Calu3 (cell line): ENCODE measurements around the gene TMEM225B. TPM values are rescaled to one million over a fixed set of nuclear protein-coding genes. Genes with fewer than 3 reads are reported as not detected.

Source experiments
- BruUV-seq: library from RNA; stranded (reverse); fragments of 400-500 nt; replicated peaks from 2 replicates; lab custom pipeline; 2021; lab: Mats Ljungman, UMichigan
- CTCF ChIA-PET: fragments of 300-600 bp; sonication (Branson Sonifier 250); formaldehyde crosslinking; loops from one replicate; lab custom pipeline; 2022; ENCODE audit warnings: antibody characterized with exemption; lab: Charles Lee
- DNase-seq: peaks from one replicate; pipeline ENCODE4 v3.0.0; 2022
- H3K27ac Mint-ChIP-seq: one replicate; pipeline ENCODE4 v1.8.0; 2022; ENCODE audit warnings: mixed read lengths; ENCODE audit not compliant: unreplicated experiment
- H3K27me3 Mint-ChIP-seq: one replicate; pipeline ENCODE4 v1.8.0; 2022; ENCODE audit warnings: mixed read lengths; ENCODE audit not compliant: unreplicated experiment
- H3K36me3 Mint-ChIP-seq: one replicate; pipeline ENCODE4 v1.8.0; 2022; ENCODE audit warnings: mild to moderate bottlenecking, moderate library complexity, mixed read lengths; ENCODE audit not compliant: insufficient read depth, unreplicated experiment
- H3K4me1 Mint-ChIP-seq: one replicate; pipeline ENCODE4 v1.8.0; 2022; ENCODE audit warnings: mild to moderate bottlenecking, low read depth, mixed read lengths; ENCODE audit not compliant: unreplicated experiment
- H3K4me3 Mint-ChIP-seq: one replicate; pipeline ENCODE4 v1.8.0; 2022; ENCODE audit warnings: mild to moderate bottlenecking, low read depth, moderate library complexity, mixed read lengths; ENCODE audit not compliant: unreplicated experiment
- H3K9me3 Mint-ChIP-seq: one replicate; pipeline ENCODE4 v1.8.0; 2022; ENCODE audit warnings: low read depth, mixed read lengths; ENCODE audit not compliant: unreplicated experiment
- intact Hi-C: fragments of 100-400 bp; cut with micrococcal nuclease; formaldehyde crosslinking; loops from one replicate; pipeline ENCODE4 v1.10.0; 2022; ENCODE audit not compliant: unreplicated experiment
- total RNA-seq: library from RNA; stranded (reverse); gene quantifications from 2 replicates; pipeline ENCODE4 v1.2.3, GENCODE V29; 2022
- TF ChIP-seq, protein P1 (sequence below): fragments of 200-600 bp; IDR thresholded peaks from one replicate; pipeline ENCODE4 v1.8.0; 2022; ENCODE audit warnings: antibody characterized with exemption; ENCODE audit not compliant: unreplicated experiment

Gene TMEM225B
- total RNA-seq, 1 experiment from 2014 or later = not detected

DNA sequence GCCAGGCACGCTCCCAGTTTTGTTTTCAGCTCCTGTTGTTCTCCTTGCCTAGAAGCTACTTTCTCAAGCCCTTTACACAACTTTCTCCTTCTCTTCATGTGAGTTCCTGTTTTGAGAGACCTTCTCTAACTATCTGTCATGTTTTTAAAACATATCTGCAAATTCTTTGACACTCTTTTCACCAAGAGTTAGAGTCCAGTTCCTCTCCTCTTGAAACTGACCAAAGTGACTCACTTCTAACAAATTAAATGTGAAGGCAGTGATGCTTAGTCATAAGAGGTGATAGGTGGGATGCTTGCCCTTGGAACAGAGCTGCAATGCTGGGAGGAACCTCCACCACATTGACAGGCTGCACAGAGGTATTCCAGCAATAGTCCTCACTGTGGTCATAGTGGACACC, 44.0 kb downstream of the TMEM225B start:
- Mint-ChIP-seq H3K36me3 (no peaks in the 10 kb centered on the region), H3K27ac (no peak overlapping the region), H3K9me3 (no peaks in the 10 kb centered on the region), H3K27me3 (no peaks in the 10 kb centered on the region), H3K4me3 (no peak overlapping the region), H3K4me1 (no peaks in the 10 kb centered on the region)
- TF ChIP-seq, protein P1, sequence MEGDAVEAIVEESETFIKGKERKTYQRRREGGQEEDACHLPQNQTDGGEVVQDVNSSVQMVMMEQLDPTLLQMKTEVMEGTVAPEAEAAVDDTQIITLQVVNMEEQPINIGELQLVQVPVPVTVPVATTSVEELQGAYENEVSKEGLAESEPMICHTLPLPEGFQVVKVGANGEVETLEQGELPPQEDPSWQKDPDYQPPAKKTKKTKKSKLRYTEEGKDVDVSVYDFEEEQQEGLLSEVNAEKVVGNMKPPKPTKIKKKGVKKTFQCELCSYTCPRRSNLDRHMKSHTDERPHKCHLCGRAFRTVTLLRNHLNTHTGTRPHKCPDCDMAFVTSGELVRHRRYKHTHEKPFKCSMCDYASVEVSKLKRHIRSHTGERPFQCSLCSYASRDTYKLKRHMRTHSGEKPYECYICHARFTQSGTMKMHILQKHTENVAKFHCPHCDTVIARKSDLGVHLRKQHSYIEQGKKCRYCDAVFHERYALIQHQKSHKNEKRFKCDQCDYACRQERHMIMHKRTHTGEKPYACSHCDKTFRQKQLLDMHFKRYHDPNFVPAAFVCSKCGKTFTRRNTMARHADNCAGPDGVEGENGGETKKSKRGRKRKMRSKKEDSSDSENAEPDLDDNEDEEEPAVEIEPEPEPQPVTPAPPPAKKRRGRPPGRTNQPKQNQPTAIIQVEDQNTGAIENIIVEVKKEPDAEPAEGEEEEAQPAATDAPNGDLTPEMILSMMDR = no peak
- no TSS peak for BruUV-seq
- CTCF ChIA-PET = no interaction called here
- intact Hi-C loops = no loop called here
- DNase-seq = no peak

- no peak for DNase-seq
- intact Hi-C loops = no loop called here
- Mint-ChIP-seq H3K9me3 (no peaks in the 10 kb centered on the region), H3K27ac (no peak overlapping the region), H3K27me3 (no peaks in the 10 kb centered on the region), H3K4me1 (no peaks in the 10 kb centered on the region), H3K36me3 (no peaks in the 10 kb centered on the region), H3K4me3 (no peak overlapping the region)
- CTCF ChIA-PET = no interaction called here
- TF ChIP-seq, protein P1 = no peak
- BruUV-seq = no TSS peak
Measured at GRCh38 chr7:99643464-99643863, 45.4 kb downstream of the TMEM225B start.

- Mint-ChIP-seq H3K4me3 (no peak overlapping the region), H3K27ac (no peak overlapping the region), H3K27me3 (no peaks in the 10 kb centered on the region), H3K4me1 (no peaks in the 10 kb centered on the region), H3K36me3 (no peaks in the 10 kb centered on the region), H3K9me3 (no peaks in the 10 kb centered on the region)
- TF ChIP-seq, protein P1 = no peak
- BruUV-seq = no TSS peak
- DNase-seq = no peak
- intact Hi-C loops = no loop called here
- CTCF ChIA-PET = no interaction called here
Measured at GRCh38 chr7:99644431-99644830, 46.4 kb downstream of the TMEM225B start.

DNA sequence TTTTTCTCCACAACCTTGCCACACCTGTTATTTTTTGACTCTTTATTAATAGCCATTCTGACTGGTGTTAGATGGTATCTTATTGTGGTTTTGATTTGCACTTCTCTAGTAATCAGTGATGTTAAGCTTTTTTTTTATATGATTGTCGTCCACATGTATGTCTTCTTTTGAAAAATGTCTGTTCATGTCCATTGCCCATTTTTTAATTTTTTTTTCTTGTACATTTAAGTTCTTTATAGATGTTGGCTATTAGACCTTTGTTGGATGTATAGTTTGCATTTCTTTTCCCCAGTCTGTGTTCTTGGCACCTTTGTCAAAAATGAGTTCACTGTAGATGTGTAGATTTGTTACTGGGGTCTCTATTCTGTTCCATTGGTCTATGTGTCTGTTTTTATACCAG, 47.5 kb downstream of the TMEM225B start:
- CTCF ChIA-PET = no interaction called here
- BruUV-seq = no TSS peak
- no peaks in the 10 kb centered on the region for H3K36me3 Mint-ChIP-seq
- intact Hi-C loops = no loop called here
- H3K4me3 Mint-ChIP-seq = no peak overlapping the region
- H3K4me1 Mint-ChIP-seq = no peaks in the 10 kb centered on the region
- H3K9me3 Mint-ChIP-seq = no peaks in the 10 kb centered on the region
- DNase-seq = no peak
- TF ChIP-seq, protein P1 = no peak
- H3K27ac Mint-ChIP-seq = no peak overlapping the region
- no peaks in the 10 kb centered on the region for H3K27me3 Mint-ChIP-seq

DNA sequence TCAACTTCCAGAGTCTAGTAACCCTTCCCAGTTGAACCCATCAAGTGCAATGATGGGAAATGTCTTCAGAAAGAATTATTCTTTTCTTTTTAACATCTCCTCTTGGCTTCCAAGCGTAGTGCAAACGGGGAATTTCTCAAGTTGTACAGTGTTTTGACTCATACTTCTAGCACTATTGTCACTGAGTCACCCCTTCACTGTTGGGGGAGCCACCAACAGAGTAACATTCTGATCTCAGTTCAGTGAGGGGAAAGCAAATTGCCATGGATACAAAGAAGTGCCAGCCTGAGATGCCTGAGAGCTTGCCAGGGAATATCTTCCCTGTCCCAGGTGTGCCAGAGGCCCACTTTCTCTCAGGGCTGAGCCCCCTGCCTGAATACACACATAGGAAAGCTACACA, 50.8 kb downstream of the TMEM225B start:
- Mint-ChIP-seq H3K9me3 (no peaks in the 10 kb centered on the region), H3K4me1 (no peaks in the 10 kb centered on the region), H3K27me3 (no peaks in the 10 kb centered on the region), H3K27ac (no peak overlapping the region), H3K4me3 (no peak overlapping the region), H3K36me3 (peaks cover 3% of the 10 kb centered on the region)
- intact Hi-C loops = no loop called here
- CTCF ChIA-PET = no interaction called here
- DNase-seq = no peak
- TF ChIP-seq, protein P1 = no peak
- no TSS peak for BruUV-seq
